Pancreas (tissue), 10 donors: Measurements from ENCODE around the gene XYLT1. TPM values are rescaled to one million over a fixed set of nuclear protein-coding genes. Genes with fewer than 3 reads are reported as not detected.

Experiments used
- ATAC-seq, 4 donors: fragments of 200-7000 bp; cut with Tn5 transposase; one replicate each; pipeline versions ENCODE4 v1.8.0 to v1.9.1; 2020; ENCODE audit warnings: mild to moderate bottlenecking in 4 of 4, moderate library complexity in 4 of 4
- DNase-seq, 6 donors: peaks; one replicate each; pipeline ENCODE4 v3.0.0-alpha.2; 2020
- FAIRE-seq: peaks from 2 replicates; lab custom pipeline; 2012; peaks lifted over from hg19 to GRCh38; lab: Jason Lieb, UNC
- H3K27ac ChIP-seq, 4 donors: fragments of 200-600 bp; sonication (generic); 1 replicate in 3 of 4; 2 replicates in 1 of 4; pipeline versions ENCODE4 v1.5.0 to v1.8.0; 2020
- H3K27me3 ChIP-seq, 4 donors: fragments of 200-600 bp; one replicate each; pipeline ENCODE4 v1.8.0; 2021
- H3K36me3 ChIP-seq, 3 donors: fragments of 200-600 bp; sonication (generic) in 1 of 3; one replicate each; pipeline versions ENCODE4 v1.5.0 to v1.8.0; 2020 to 2021
- H3K4me1 ChIP-seq, 3 donors: fragments of 200-600 bp; one replicate each; pipeline ENCODE4 v1.8.0; 2021
- H3K4me3 ChIP-seq, 4 donors: fragments of 200-600 bp; sonication (generic) in 2 of 4; one replicate each; pipeline versions ENCODE4 v1.5.0 to v1.8.0; 2020 to 2021
- H3K9me3 ChIP-seq, 4 donors: fragments of 200-600 bp; one replicate each; pipeline ENCODE4 v1.8.0; 2021
- CTCF ChIP-seq, 4 donors: fragments of 200-600 bp; sonication (generic) in 3 of 4; IDR thresholded peaks; one replicate each; pipeline versions ENCODE4 v1.5.0 to v1.8.0; 2021; ENCODE audit warnings: antibody characterized with exemption in 4 of 4
- WGBS, 2 donors: extraction: QIAGEN DNeasy Blood & Tissue Kit; methylation state at CpG; one replicate each; pipeline ENCODE4 v1.1.7; 2013; 5-methylcytosine and 5-hydroxymethylcytosine counted together
- intact Hi-C, 3 donors: fragments of 100-400 bp; cut with DNase I; formaldehyde crosslinking; loops; one replicate each; pipeline versions ENCODE4 v1.11.1 to v1.14.2; 2022
- polyA plus RNA-seq, 2 donors: library from polyadenylated mRNA; stranded (reverse); fragments of 200-250 nt; gene quantifications; one replicate each; pipeline ENCODE4 v1.2.3, GENCODE V29; 2013
- total RNA-seq, 6 donors: library from RNA; stranded (reverse); fragmentation: NEBNext Ultra II Directional in 4 of 6; extraction: Animal tissue kit (Norgen Biotek cat#: 25700) in 4 of 6; gene quantifications; one replicate each; pipeline versions ENCODE4 v1.2.1 to v1.2.4, GENCODE V29; 2021 to 2023
- donor health status: healthy with polysubstance abuse.
- donor health status: DM: no; HTN: no; CAD: no; lungs with moderate emphysema.
- donor health status: DM: no; HTN: no; CAD: no.
- donor health status: control.
- donor health status: control.
- donor health status: Bipolar disorder and iron deficiency.
- donor health status: DM: yes; HTN: yes; CAD: no.
- donor health status: DM: no; HTN: no; CAD: no.
- donor health status: DM: no; HTN: no; CAD: no.
- donor health status: DM: yes; HTN: yes; CAD: no.

XYLT1 gene
- total and polyA plus RNA-seq, 8 donors = 1.6 to 8.2 (median 4.6) TPM

DNA sequence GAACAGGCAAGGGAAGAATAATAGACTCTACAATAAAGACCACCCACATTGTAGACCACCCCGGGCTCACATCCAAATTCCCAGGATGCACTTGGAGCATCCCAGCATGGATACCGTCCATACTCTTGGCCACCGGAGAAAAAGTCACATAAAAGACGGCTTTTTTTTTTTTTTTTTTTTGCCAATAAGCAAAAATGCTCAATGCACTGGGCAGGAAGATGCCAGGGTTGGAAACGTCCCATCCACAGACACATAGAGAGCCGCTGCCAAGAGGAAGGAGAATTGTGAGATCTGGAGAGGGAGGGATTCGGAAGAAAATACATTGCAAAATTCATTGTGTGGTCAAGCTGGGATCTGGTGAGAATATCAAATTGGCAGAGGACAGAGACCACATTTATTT is 286.7 kb downstream of the XYLT1 start:
- no peak for ATAC-seq
- 84 to 92% methylated on average over 7 of the region's 7 CpGs for WGBS, 2 donors

GRCh38 chr16:17177959-17178905 is 292.5 kb downstream of the XYLT1 start:
- H3K4me3 ChIP-seq = no peak overlapping the region
- no peak overlapping the region for H3K27ac ChIP-seq
- no peaks in the 10 kb centered on the region for H3K4me1 ChIP-seq
- no peak for DNase-seq
- 79 to 82% methylated on average over 14 of the region's 14 CpGs for WGBS, 2 donors
- no peaks in the 10 kb centered on the region for H3K9me3 ChIP-seq
- ATAC-seq = no peak
- H3K27me3 ChIP-seq = no peaks in the 10 kb centered on the region
- no peaks in the 10 kb centered on the region for H3K36me3 ChIP-seq
- intact Hi-C loops = no loop called here
- TF ChIP-seq CTCF (IDR thresholded peaks at IDR 0.05) = no peak
- no peak for FAIRE-seq

More for the DNA sequence above, 286.7 kb downstream of the XYLT1 start:
- no peak for TF ChIP-seq CTCF (IDR thresholded peaks at IDR 0.05)
- Histone ChIP-seq H3K4me1 (no peaks in the 10 kb centered on the region), H3K27ac (no peak overlapping the region), H3K4me3 (no peak overlapping the region), H3K36me3 (no peaks in the 10 kb centered on the region), H3K27me3 (no peaks in the 10 kb centered on the region), H3K9me3 (no peaks in the 10 kb centered on the region)
- intact Hi-C loops = no loop called here
- DNase-seq (no peak), FAIRE-seq (no peak)

- no peak for ATAC-seq
- WGBS, 2 donors = 79 to 81% methylated on average over 6 of the region's 6 CpGs
- H3K4me3 ChIP-seq = no peak overlapping the region
- no peak for TF ChIP-seq CTCF (IDR thresholded peaks at IDR 0.05)
- intact Hi-C loops = no loop called here
- no peak for DNase-seq
- no peaks in the 10 kb centered on the region for H3K27me3 ChIP-seq
- no peaks in the 10 kb centered on the region for H3K36me3 ChIP-seq
- no peaks in the 10 kb centered on the region for H3K9me3 ChIP-seq
- FAIRE-seq = no peak
- H3K27ac ChIP-seq = no peak overlapping the region
- no peaks in the 10 kb centered on the region for H3K4me1 ChIP-seq
These were observed 293.4 kb downstream of the XYLT1 start for GRCh38 chr16:17177242-17177958.

GRCh38 chr16:17176199-17176598 is 294.6 kb downstream of the XYLT1 start:
- WGBS, 2 donors = 91 to 95% methylated on average over 6 of the region's 6 CpGs
- no peak for TF ChIP-seq CTCF (IDR thresholded peaks at IDR 0.05)
- Histone ChIP-seq H3K4me3 (no peak overlapping the region), H3K36me3 (no peaks in the 10 kb centered on the region), H3K27me3 (no peaks in the 10 kb centered on the region), H3K9me3 (no peaks in the 10 kb centered on the region), H3K4me1 (peaks cover 3 to 11% (median 8%) of the 10 kb centered on the region in 3 donors), H3K27ac (no peak overlapping the region)
- FAIRE-seq (no peak), ATAC-seq (no peak), DNase-seq (no peak)
- intact Hi-C loops = no loop called here
